ENCODE data around the gene FBXO21. TPM values are rescaled to one million over a fixed set of nuclear protein-coding genes. Genes with fewer than 3 reads are reported as not detected.
"Not testable (repeated sequence)": the region's sequence is repeated elsewhere in the genome, so short reads cannot be mapped to it uniquely, and the experiment has no call there.

FBXO21 gene
- total RNA-seq, 3 donors from 2014 or later (not counting 1 experiment from before 2014, with no cell fraction given), result 39.8 to 48.8 (median 39.9) TPM

DNA sequence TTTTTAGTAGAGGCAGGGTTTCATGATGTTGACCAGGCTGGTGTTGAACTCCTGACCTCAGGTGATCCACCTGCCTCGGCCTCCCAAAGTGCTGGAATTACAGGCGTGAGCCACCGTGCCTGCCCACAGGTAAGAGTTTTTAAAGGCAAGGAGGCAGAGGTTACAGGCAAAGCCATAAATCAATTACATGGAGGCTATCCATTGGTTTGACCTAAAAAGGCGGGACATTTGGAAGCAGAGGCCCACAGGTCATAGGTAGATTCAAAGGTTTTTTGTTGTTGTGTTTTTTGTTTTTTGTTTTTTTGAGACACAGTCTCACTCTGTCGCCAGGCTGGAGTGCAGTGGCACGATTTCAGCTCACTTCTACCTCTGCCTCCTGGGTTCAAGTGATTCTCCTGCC, 6.1 kb upstream of the FBXO21 start:
- H3K27me3 ChIP-seq (ENCODE audit: control insufficient read depth, insufficient read depth, low read length); H3K36me3 Mint-ChIP-seq; H3K4me3 ChIP-seq (ENCODE audit: low read length); DNase-seq; H3K27ac ChIP-seq (ENCODE audit: low read length); H3K27ac Mint-ChIP-seq; ATAC-seq; H3K4me1 ChIP-seq (ENCODE audit: control insufficient read depth, insufficient read depth, low read length); H3K36me3 ChIP-seq (ENCODE audit: control insufficient read depth, insufficient read depth, low read length); H3K4me3 Mint-ChIP-seq; H3K9me3 ChIP-seq (ENCODE audit: control insufficient read depth, insufficient read depth, low read length); H3K4me1 Mint-ChIP-seq; H3K9me3 Mint-ChIP-seq; intact Hi-C loops (cut with micrococcal nuclease): not testable (repeated sequence)
- peaks cover 19 to 34% of the 10 kb centered on the region in 2 donors for H3K27me3 Mint-ChIP-seq (ENCODE audit: low read depth in 2 of 2)
- 92% methylated on average over 6 of the region's 6 CpGs for WGBS (ENCODE audit: insufficient coverage)

DNA sequence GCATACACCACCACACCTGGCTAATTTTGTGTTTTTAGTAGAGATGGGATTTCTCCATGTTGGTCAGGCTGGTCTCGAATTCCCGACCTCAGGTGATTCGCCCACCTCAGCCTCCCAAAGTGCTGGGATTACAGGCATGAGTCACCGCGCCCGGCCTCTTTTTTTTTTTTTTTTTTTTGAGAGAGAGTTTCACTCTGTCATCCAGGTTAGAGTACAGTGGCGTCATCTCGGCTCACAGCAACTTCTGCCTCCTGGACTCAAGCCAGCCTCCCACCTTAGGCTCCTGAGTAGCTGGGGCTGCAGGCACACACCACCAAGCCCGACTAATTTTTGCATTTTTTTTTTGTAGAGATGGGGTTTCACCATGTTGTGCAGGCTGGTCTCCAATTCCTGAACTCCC, 4.8 kb upstream of the FBXO21 start:
- H3K4me1 Mint-ChIP-seq; H3K4me3 ChIP-seq (ENCODE audit: low read length); H3K27me3 ChIP-seq (ENCODE audit: control insufficient read depth, insufficient read depth, low read length); DNase-seq; H3K9me3 Mint-ChIP-seq; H3K36me3 Mint-ChIP-seq; H3K36me3 ChIP-seq (ENCODE audit: control insufficient read depth, insufficient read depth, low read length); H3K27ac Mint-ChIP-seq; H3K9me3 ChIP-seq (ENCODE audit: control insufficient read depth, insufficient read depth, low read length); H3K27ac ChIP-seq (ENCODE audit: low read length); intact Hi-C loops (cut with micrococcal nuclease); H3K4me1 ChIP-seq (ENCODE audit: control insufficient read depth, insufficient read depth, low read length); H3K4me3 Mint-ChIP-seq; ATAC-seq: not testable (repeated sequence)
- peaks cover 18 to 27% of the 10 kb centered on the region in 2 donors for H3K27me3 Mint-ChIP-seq (ENCODE audit: low read depth in 2 of 2)
- 85% methylated on average over 3 of the region's 9 CpGs for WGBS (ENCODE audit: insufficient coverage)

DNA sequence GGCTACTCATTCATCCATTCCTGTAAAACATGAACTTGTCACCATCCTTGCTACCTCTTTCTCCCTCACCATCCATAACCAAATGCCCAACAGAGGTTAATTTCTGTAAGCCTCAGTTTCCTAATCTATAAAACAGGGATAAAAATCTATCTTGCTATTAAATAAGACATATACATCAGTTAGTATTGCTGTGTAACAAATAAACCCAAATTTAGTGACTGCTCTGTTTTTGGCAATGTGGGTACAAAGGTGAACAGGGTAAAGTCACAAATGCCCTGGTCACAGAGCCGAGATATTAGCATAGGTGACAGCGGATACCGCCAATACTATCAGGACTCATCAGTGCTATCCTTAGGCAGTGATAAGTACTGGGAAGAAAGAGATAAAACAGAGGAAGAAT, 3.6 kb upstream of the FBXO21 start:
- DNase-seq (no peak), ATAC-seq (no peak)
- peaks cover 16% of the 10 kb centered on the region for H3K4me1 ChIP-seq (ENCODE audit: control insufficient read depth, insufficient read depth, low read length)
- H3K9me3 Mint-ChIP-seq, result no peaks in the 10 kb centered on the region
- no peaks in the 10 kb centered on the region for H3K9me3 ChIP-seq (ENCODE audit: control insufficient read depth, insufficient read depth, low read length)
- intact Hi-C loops (cut with micrococcal nuclease), result no loop called here
- no peaks in the 10 kb centered on the region for H3K36me3 Mint-ChIP-seq
- no peaks in the 10 kb centered on the region for H3K27me3 ChIP-seq (ENCODE audit: control insufficient read depth, insufficient read depth, low read length)
- H3K4me3 Mint-ChIP-seq, result peak overlapping the region; percentile 1
- TF ChIP-seq, protein P1, sequence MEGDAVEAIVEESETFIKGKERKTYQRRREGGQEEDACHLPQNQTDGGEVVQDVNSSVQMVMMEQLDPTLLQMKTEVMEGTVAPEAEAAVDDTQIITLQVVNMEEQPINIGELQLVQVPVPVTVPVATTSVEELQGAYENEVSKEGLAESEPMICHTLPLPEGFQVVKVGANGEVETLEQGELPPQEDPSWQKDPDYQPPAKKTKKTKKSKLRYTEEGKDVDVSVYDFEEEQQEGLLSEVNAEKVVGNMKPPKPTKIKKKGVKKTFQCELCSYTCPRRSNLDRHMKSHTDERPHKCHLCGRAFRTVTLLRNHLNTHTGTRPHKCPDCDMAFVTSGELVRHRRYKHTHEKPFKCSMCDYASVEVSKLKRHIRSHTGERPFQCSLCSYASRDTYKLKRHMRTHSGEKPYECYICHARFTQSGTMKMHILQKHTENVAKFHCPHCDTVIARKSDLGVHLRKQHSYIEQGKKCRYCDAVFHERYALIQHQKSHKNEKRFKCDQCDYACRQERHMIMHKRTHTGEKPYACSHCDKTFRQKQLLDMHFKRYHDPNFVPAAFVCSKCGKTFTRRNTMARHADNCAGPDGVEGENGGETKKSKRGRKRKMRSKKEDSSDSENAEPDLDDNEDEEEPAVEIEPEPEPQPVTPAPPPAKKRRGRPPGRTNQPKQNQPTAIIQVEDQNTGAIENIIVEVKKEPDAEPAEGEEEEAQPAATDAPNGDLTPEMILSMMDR (IDR thresholded peaks at IDR 0.05), result no peak
- peaks cover 7 to 8% of the 10 kb centered on the region in 2 donors for H3K4me1 Mint-ChIP-seq
- no peaks in the 10 kb centered on the region for H3K36me3 ChIP-seq (ENCODE audit: control insufficient read depth, insufficient read depth, low read length)
- H3K27ac ChIP-seq (ENCODE audit: low read length), result no peak overlapping the region
- H3K27ac Mint-ChIP-seq, result no peak overlapping the region
- no peak overlapping the region for H3K4me3 ChIP-seq (ENCODE audit: low read length)
- WGBS (ENCODE audit: insufficient coverage), result 97% methylated on average over 3 of the region's 3 CpGs
- H3K27me3 Mint-ChIP-seq (ENCODE audit: low read depth in 2 of 2), result peaks cover 18 to 27% of the 10 kb centered on the region in 2 donors

DNA sequence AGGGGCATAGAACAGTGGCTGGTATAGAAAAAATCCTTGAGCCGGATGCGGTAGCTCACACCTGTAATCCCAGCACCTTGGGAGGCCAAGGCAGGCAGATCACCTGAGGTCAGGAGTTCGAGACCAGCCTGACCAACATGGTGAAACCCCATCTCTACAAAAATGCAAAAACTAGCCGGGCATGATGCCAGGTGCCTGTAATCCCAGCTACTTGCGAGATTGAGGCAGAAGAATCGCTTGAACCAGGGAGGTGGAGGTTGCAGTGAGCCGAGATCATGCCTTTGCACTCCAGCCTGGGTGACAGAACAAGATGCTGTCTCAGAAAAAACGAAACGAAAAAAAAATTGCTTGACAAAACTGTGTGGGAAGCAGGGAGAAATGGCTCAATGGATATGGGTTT, 2.3 kb upstream of the FBXO21 start:
- H3K4me3 Mint-ChIP-seq; H3K36me3 ChIP-seq (ENCODE audit: control insufficient read depth, insufficient read depth, low read length); H3K36me3 Mint-ChIP-seq; H3K27me3 ChIP-seq (ENCODE audit: control insufficient read depth, insufficient read depth, low read length); ATAC-seq; H3K4me3 ChIP-seq (ENCODE audit: low read length); H3K27ac ChIP-seq (ENCODE audit: low read length); H3K9me3 Mint-ChIP-seq; H3K27ac Mint-ChIP-seq; intact Hi-C loops (cut with micrococcal nuclease); DNase-seq; H3K9me3 ChIP-seq (ENCODE audit: control insufficient read depth, insufficient read depth, low read length): not testable (repeated sequence)
- Mint-ChIP-seq H3K4me1 (peaks cover 15 to 17% of the 10 kb centered on the region in 2 donors), H3K27me3 (ENCODE audit: low read depth in 2 of 2) (peaks cover 14 to 22% of the 10 kb centered on the region in 2 donors)
- 89% methylated on average over 9 of the region's 9 CpGs for WGBS (ENCODE audit: insufficient coverage)
- peaks cover 18% of the 10 kb centered on the region for H3K4me1 ChIP-seq (ENCODE audit: control insufficient read depth, insufficient read depth, low read length)

DNA sequence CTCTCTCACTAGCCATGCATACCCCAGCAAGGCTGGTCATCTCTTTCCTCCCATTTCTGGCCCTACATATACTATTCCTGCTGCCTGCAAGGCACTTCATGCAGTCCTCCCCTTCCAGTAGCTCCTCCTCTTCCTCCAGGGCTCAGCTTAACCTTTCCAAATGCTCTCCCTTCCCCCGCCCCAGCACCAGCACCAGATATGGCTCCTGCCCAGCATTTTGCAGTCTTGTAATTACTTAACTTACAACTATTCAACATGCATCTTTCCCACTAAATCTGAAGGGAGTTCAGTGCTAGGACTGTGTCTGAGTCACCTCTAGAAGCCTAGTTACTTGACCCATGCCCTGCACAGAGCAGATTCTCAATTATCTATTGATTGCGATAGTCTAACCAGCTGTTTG, 1.8 kb upstream of the FBXO21 start:
- Mint-ChIP-seq H3K4me1 (peaks cover 15 to 17% of the 10 kb centered on the region in 2 donors), H3K4me3 (peak overlapping the region; percentile 29), H3K27ac (no peak overlapping the region), H3K9me3 (no peaks in the 10 kb centered on the region), H3K36me3 (no peaks in the 10 kb centered on the region), H3K27me3 (ENCODE audit: low read depth in 2 of 2) (peaks cover 9 to 18% of the 10 kb centered on the region in 2 donors)
- ATAC-seq (no peak), DNase-seq (no peak)
- intact Hi-C loops (cut with micrococcal nuclease), result no loop called here
- Histone ChIP-seq H3K4me3 (ENCODE audit: low read length) (no peak overlapping the region), H3K36me3 (ENCODE audit: control insufficient read depth, insufficient read depth, low read length) (peaks cover 2% of the 10 kb centered on the region), H3K4me1 (ENCODE audit: control insufficient read depth, insufficient read depth, low read length) (peaks cover 18% of the 10 kb centered on the region), H3K27ac (ENCODE audit: low read length) (no peak overlapping the region), H3K27me3 (ENCODE audit: control insufficient read depth, insufficient read depth, low read length) (no peaks in the 10 kb centered on the region), H3K9me3 (ENCODE audit: control insufficient read depth, insufficient read depth, low read length) (no peaks in the 10 kb centered on the region)
- TF ChIP-seq, protein P1 (IDR thresholded peaks at IDR 0.05), result no peak
- WGBS (ENCODE audit: insufficient coverage), result 89% methylated on average over 1 of the region's 2 CpGs

Data from natural killer cell (primary cell).